Gastrocnemius medialis (tissue), 4 donors: Measurements from ENCODE around the gene C17orf100.

Experiments
- CTCF ChIP-seq, 5 experiments: fragments of 450-650 bp in 3 of 5; fragments of 200-600 bp in 2 of 5; sonication (generic) in 2 of 5; IDR thresholded peaks in 4 of 5; conservative IDR thresholded peaks in 1 of 5; 1 replicate in 4 of 5; 2 replicates in 1 of 5; pipeline ENCODE4 v1.5.1; 2016 to 2019; ENCODE audit warnings: antibody characterized with exemption in 5 of 5, mild to moderate bottlenecking in 3 of 5, moderate library complexity in 3 of 5
- POLR2A ChIP-seq, 2 donors: fragments of 450-650 bp; IDR thresholded peaks; one replicate each; pipeline ENCODE4 v1.6.1; 2017; ENCODE audit warnings: antibody characterized with exemption in 2 of 2, mild to moderate bottlenecking in 2 of 2, moderate library complexity in 2 of 2

DNA sequence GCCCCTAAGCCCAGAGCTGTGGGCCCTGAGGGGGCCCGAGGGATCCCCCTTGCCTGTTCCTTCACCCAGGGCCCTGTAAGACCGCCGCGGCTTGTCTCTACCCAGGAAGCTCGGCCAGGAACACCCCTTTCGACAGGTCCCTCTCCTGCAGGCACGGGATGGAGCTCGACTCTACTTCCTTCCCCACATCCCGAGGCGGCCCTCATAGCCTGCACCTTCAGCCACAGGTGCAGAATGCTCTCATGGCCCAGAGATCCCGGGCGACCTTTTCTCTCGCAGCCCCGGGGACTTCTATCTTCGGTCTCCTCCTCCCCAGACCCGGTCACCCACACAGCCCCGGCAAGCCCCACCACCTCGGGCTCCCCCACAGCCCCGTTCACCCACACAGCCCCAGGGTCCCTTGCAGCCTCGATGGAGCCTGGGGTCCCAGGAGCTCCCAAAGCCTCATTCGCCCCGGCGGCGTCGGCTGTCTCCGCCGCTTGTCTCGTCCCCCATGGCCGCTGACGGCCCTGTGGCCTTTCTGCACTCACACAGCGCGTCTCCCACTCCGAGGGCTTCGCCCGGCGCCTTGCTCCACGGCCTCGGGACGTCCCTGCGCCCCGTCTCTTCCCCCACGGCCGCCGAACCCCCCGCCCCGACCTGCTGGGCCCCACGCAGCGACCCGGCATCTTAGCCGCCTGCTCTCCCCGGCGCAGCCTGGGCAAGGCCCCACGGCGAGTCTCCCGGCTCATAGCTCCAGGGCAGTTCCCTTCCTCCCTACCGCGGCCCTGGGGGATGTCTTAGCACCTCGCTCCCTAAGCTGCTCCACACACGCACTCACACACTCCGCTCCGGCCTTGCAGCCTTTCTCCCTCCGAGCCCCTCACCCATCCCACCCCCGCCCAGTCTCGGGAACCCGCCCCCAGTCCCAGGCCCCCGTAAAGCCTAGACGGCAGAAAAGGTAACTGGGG lies 11.7 kb upstream of the C17orf100 start:
- TF ChIP-seq CTCF (IDR thresholded peaks at IDR 0.05 in 4 of 5, conservative IDR thresholded peaks at IDR 0.05 in 1 of 5), result no peak
- TF ChIP-seq POLR2A (IDR thresholded peaks at IDR 0.05), result no peak
